ENCODE measurements around the gene TNFAIP1. TPM values are rescaled to one million over a fixed set of nuclear protein-coding genes. Genes with fewer than 3 reads are reported as not detected.

TNFAIP1 gene
- total RNA-seq, 1 experiment from 2014 or later = 49.4 TPM

DNA sequence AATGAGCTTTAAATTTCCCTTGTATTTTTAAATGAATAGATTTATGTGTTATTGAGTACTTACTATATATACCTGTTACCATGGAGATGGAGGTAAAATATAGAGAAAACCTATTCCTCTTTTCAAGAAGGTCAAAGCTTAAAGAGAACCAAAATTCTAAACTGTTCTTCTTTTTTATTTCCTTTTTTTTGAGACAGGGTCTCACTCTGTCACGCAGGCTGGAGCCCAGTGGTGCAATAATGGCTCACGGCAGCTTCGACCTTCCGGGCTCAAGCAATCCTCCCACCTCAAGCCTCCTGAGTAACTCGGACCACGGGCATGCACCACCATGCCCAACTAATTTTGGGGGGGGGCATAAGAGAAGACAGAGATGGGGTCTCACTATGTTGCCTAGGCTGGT, 41.6 kb upstream of the TNFAIP1 start:
- BruUV-seq (replicated peaks) = no TSS peak
- CTCF ChIA-PET = no interaction called here
- no peak overlapping the region for H3K4me3 Mint-ChIP-seq (ENCODE audit: low read depth, unreplicated experiment)
- H3K27me3 Mint-ChIP-seq (ENCODE audit: unreplicated experiment) = no peaks in the 10 kb centered on the region
- no peaks in the 10 kb centered on the region for H3K4me1 Mint-ChIP-seq (ENCODE audit: low read depth, unreplicated experiment)
- no peak overlapping the region for H3K27ac Mint-ChIP-seq (ENCODE audit: unreplicated experiment)
- no peaks in the 10 kb centered on the region for H3K36me3 Mint-ChIP-seq (ENCODE audit: insufficient read depth, unreplicated experiment)
- TF ChIP-seq, protein P1, sequence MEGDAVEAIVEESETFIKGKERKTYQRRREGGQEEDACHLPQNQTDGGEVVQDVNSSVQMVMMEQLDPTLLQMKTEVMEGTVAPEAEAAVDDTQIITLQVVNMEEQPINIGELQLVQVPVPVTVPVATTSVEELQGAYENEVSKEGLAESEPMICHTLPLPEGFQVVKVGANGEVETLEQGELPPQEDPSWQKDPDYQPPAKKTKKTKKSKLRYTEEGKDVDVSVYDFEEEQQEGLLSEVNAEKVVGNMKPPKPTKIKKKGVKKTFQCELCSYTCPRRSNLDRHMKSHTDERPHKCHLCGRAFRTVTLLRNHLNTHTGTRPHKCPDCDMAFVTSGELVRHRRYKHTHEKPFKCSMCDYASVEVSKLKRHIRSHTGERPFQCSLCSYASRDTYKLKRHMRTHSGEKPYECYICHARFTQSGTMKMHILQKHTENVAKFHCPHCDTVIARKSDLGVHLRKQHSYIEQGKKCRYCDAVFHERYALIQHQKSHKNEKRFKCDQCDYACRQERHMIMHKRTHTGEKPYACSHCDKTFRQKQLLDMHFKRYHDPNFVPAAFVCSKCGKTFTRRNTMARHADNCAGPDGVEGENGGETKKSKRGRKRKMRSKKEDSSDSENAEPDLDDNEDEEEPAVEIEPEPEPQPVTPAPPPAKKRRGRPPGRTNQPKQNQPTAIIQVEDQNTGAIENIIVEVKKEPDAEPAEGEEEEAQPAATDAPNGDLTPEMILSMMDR (IDR thresholded peaks at IDR 0.05; ENCODE audit: unreplicated experiment) = no peak
- intact Hi-C loops (cut with micrococcal nuclease; ENCODE audit: unreplicated experiment) = no loop called here
- DNase-seq = no peak
- no peaks in the 10 kb centered on the region for H3K9me3 Mint-ChIP-seq (ENCODE audit: low read depth, unreplicated experiment)

DNA sequence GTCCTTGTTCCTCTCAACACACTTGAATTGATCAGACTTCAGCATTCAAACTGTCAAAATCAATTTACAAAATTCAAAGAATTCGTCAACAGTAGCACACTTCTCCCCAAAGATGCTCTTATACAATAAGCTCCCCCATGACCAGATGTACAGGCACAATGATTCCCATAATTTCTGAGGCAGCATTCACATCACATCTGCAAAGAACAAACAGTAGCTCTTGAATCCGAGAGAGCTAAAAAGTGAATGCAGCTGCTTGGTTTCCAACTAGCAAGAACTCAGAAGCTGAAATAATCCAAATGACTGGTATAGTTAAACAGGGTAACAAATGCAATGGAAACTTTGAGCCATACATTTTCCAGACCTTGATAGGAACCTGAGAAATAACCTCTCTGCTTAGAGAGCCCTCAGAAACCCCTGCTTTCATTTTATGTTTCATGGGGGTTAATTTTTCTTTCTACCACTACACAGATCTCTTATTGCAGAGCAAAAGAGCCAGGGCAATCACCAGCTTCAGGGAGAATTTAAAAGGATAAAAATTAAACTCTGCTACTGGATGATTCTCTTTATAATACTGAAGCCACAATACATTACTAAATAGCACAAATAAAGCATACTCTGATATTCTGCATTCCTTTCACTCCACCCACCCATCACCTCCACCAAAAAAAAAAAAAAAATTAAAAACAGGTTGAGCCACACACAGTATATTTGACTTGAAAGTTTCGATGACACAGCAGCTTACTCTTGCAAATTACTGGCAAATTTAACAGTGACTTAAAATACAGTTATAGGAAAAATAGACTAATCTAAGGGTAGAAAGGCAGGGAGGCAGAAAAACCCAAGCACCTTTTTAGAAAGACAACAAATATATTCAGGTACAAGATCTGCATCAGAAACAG, 39.6 kb upstream of the TNFAIP1 start:
- no peaks in the 10 kb centered on the region for H3K36me3 Mint-ChIP-seq (ENCODE audit: insufficient read depth, unreplicated experiment)
- no peak overlapping the region for H3K27ac Mint-ChIP-seq (ENCODE audit: unreplicated experiment)
- BruUV-seq (replicated peaks) = no TSS peak
- H3K4me3 Mint-ChIP-seq (ENCODE audit: low read depth, unreplicated experiment) = no peak overlapping the region
- H3K9me3 Mint-ChIP-seq (ENCODE audit: low read depth, unreplicated experiment) = no peaks in the 10 kb centered on the region
- H3K27me3 Mint-ChIP-seq (ENCODE audit: unreplicated experiment) = no peaks in the 10 kb centered on the region
- TF ChIP-seq, protein P1 (IDR thresholded peaks at IDR 0.05; ENCODE audit: unreplicated experiment) = no peak
- CTCF ChIA-PET = interaction anchor here (0.6 to 0.7 kb wide), 2 partner anchors 28 to 154 kb away, joined by 4 read pairs; no protein-coding TSS in a partner anchor
- intact Hi-C loops (cut with micrococcal nuclease; ENCODE audit: unreplicated experiment) = no loop called here
- DNase-seq = no peak
- H3K4me1 Mint-ChIP-seq (ENCODE audit: low read depth, unreplicated experiment) = no peaks in the 10 kb centered on the region

DNA sequence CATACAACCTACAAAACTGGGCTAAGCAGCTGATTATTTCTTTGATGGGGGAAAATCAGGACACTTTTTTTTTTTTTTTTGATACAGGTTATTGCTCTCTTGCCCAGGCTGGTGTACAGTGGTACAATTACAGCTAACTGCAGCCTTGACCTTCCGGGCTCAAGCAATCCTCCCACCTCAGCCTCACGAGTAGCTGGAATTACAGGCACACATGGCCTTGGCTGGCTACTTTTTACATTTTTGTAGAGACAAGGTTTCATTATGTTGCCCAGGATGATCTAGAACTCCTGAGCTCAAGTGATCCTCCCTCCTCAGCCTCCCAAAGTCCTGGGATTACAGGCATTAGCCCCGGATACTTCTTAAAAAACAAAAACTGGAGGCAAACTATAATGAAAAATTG, 37.1 kb upstream of the TNFAIP1 start:
- Mint-ChIP-seq H3K27ac (ENCODE audit: unreplicated experiment) (no peak overlapping the region), H3K9me3 (ENCODE audit: low read depth, unreplicated experiment) (no peaks in the 10 kb centered on the region), H3K4me3 (ENCODE audit: low read depth, unreplicated experiment) (no peak overlapping the region), H3K4me1 (ENCODE audit: low read depth, unreplicated experiment) (no peaks in the 10 kb centered on the region), H3K36me3 (ENCODE audit: insufficient read depth, unreplicated experiment) (no peaks in the 10 kb centered on the region), H3K27me3 (ENCODE audit: unreplicated experiment) (no peaks in the 10 kb centered on the region)
- CTCF ChIA-PET = interaction anchor here (0.6 to 0.7 kb wide), 2 partner anchors 9 to 667 kb away, joined by 3 to 4 read pairs; no protein-coding TSS in a partner anchor
- intact Hi-C loops (cut with micrococcal nuclease; ENCODE audit: unreplicated experiment) = no loop called here
- TF ChIP-seq, protein P1 (IDR thresholded peaks at IDR 0.05; ENCODE audit: unreplicated experiment) = no peak
- no peak for DNase-seq
- BruUV-seq (replicated peaks) = no TSS peak

DNA sequence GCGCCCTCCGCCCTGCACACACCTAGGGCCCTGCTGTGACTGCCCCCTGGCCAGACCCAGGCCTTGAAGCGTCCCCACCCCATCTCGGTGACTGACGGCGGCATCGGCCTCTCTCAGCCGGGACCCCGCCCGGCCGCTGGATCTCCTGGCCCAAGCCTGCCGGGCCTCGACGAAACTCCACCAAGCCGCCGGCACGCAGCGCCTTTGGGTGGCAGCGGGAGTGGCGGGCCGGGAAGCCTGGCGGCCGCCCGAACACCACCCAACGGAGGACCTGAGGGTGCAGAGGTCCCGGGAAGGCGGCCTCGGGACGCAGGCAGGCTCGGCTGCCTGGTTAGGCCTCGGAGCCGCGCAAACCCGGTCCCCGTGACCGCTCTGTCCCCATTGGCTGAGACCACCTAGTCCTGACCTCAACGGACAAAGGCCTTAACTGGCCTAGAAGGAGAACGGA, 28.6 kb upstream of the TNFAIP1 start:
- no peaks in the 10 kb centered on the region for H3K27me3 Mint-ChIP-seq (ENCODE audit: unreplicated experiment)
- no peaks in the 10 kb centered on the region for H3K4me1 Mint-ChIP-seq (ENCODE audit: low read depth, unreplicated experiment)
- BruUV-seq (replicated peaks) = no TSS peak
- H3K27ac Mint-ChIP-seq (ENCODE audit: unreplicated experiment) = no peak overlapping the region
- no peak for DNase-seq
- TF ChIP-seq, protein P1 (IDR thresholded peaks at IDR 0.05; ENCODE audit: unreplicated experiment) = no peak
- H3K36me3 Mint-ChIP-seq (ENCODE audit: insufficient read depth, unreplicated experiment) = no peaks in the 10 kb centered on the region
- intact Hi-C loops (cut with micrococcal nuclease; ENCODE audit: unreplicated experiment) = loop anchor here (10.0 kb wide), 1 partner anchor 412 kb away; the partner anchor contains the start of gene LYRM9
- no peaks in the 10 kb centered on the region for H3K9me3 Mint-ChIP-seq (ENCODE audit: low read depth, unreplicated experiment)
- no peak overlapping the region for H3K4me3 Mint-ChIP-seq (ENCODE audit: low read depth, unreplicated experiment)
- CTCF ChIA-PET = no interaction called here

All from Calu3 (cell line).